ENCODE data around the gene PPCDC. TPM values are rescaled to one million over a fixed set of nuclear protein-coding genes. Genes with fewer than 3 reads are reported as not detected.

Gene PPCDC
- total RNA-seq, 3 donors from 2014 or later, result 12.4 to 18.9 (median 18.2) TPM

- no peak overlapping the region for H3K4me3 ChIP-seq
- intact Hi-C loops (cut with DNase I, micrococcal nuclease), result no loop called here
- H3K4me1 ChIP-seq (ENCODE audit: low read depth), result peaks cover 20% of the 10 kb centered on the region
These were observed 6.6 kb downstream of the PPCDC start for GRCh38 chr15:75030023-75030413.

GRCh38 chr15:75030424-75030823, 7.0 kb downstream of the PPCDC start:
- Histone ChIP-seq H3K36me3 (ENCODE audit: low read depth) (no peaks in the 10 kb centered on the region), H3K9me3 (no peaks in the 10 kb centered on the region), H3K4me1 (ENCODE audit: low read depth) (peaks cover 16% of the 10 kb centered on the region), H3K4me3 (no peak overlapping the region)
- no peak for ATAC-seq
- TF ChIP-seq CTCF (IDR thresholded peaks at IDR 0.05), result no peak
- intact Hi-C loops (cut with DNase I, micrococcal nuclease), result no loop called here
- no peak for DNase-seq

More at GRCh38 chr15:75030023-75030413, 6.6 kb downstream of the PPCDC start:
- peak in 1 of 3 donors; percentile 43 for DNase-seq
- peak; percentile 2 for ATAC-seq
- Histone ChIP-seq H3K36me3 (ENCODE audit: low read depth) (no peaks in the 10 kb centered on the region), H3K9me3 (no peaks in the 10 kb centered on the region)
- no peak for TF ChIP-seq CTCF (IDR thresholded peaks at IDR 0.05)

GRCh38 chr15:75031848-75032247, 8.5 kb downstream of the PPCDC start:
- ATAC-seq (no peak), DNase-seq (no peak)
- no peaks in the 10 kb centered on the region for H3K9me3 ChIP-seq
- no peak for TF ChIP-seq CTCF (IDR thresholded peaks at IDR 0.05)
- intact Hi-C loops (cut with DNase I, micrococcal nuclease), result no loop called here
- H3K36me3 ChIP-seq (ENCODE audit: low read depth), result no peaks in the 10 kb centered on the region
- peaks cover 21% of the 10 kb centered on the region for H3K4me1 ChIP-seq (ENCODE audit: low read depth)
- H3K4me3 ChIP-seq, result no peak overlapping the region

- Histone ChIP-seq H3K4me3 (no peak overlapping the region), H3K36me3 (ENCODE audit: low read depth) (no peaks in the 10 kb centered on the region), H3K9me3 (no peaks in the 10 kb centered on the region), H3K4me1 (ENCODE audit: low read depth) (peaks cover 21% of the 10 kb centered on the region)
- DNase-seq (no peak), ATAC-seq (no peak)
- no peak for TF ChIP-seq CTCF (IDR thresholded peaks at IDR 0.05)
- intact Hi-C loops (cut with DNase I, micrococcal nuclease), result no loop called here
These were observed 9.0 kb downstream of the PPCDC start for GRCh38 chr15:75032395-75032794.

GRCh38 chr15:75033809-75034208, 10.4 kb downstream of the PPCDC start:
- intact Hi-C loops (cut with DNase I, micrococcal nuclease), result no loop called here
- Histone ChIP-seq H3K4me3 (no peak overlapping the region), H3K9me3 (no peaks in the 10 kb centered on the region), H3K4me1 (ENCODE audit: low read depth) (peaks cover 21% of the 10 kb centered on the region), H3K36me3 (ENCODE audit: low read depth) (no peaks in the 10 kb centered on the region)
- TF ChIP-seq CTCF (IDR thresholded peaks at IDR 0.05), result no peak
- DNase-seq (no peak), ATAC-seq (no peak)

GRCh38 chr15:75034615-75035014, 11.2 kb downstream of the PPCDC start:
- peaks cover 19% of the 10 kb centered on the region for H3K4me1 ChIP-seq (ENCODE audit: low read depth)
- intact Hi-C loops (cut with DNase I, micrococcal nuclease), result no loop called here
- H3K36me3 ChIP-seq (ENCODE audit: low read depth), result no peaks in the 10 kb centered on the region
- no peak for TF ChIP-seq CTCF (IDR thresholded peaks at IDR 0.05)
- DNase-seq (no peak), ATAC-seq (no peak)
- no peaks in the 10 kb centered on the region for H3K9me3 ChIP-seq
- H3K4me3 ChIP-seq, result no peak overlapping the region

All from mucosa of descending colon (tissue), 3 donors.